NCI-H1105 treated with DMSO at 0.1 percent for 48 hours (cell line): Measurements from ENCODE around the gene BCKDK.
"Not testable (repeated sequence)": the region's sequence is repeated elsewhere in the genome, so short reads cannot be mapped to it uniquely, and the experiment has no call there.

ENCODE experiments used
- DNase-seq: peaks from one replicate; lab custom pipeline; 2025; lab: John Stamatoyannopoulos, UW

Gene BCKDK

DNA sequence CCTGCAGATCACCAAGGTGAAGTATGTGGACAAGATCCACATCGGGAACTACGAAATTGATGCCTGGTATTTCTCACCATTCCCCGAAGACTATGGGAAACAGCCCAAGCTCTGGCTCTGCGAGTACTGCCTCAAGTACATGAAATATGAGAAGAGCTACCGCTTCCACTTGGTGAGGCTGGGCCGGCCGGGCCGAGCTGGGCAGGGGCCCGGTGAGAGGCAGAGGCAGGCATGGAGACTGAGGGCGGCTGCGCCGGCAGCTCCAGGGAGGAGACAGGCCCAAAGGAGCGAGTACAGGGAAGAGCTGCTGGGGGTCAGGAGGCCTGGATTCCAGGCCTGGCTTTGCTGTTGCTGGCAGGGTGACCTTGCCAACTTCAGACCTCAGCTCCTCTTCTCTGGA is 19.0 kb downstream of the BCKDK start:
- no peak for DNase-seq

DNA sequence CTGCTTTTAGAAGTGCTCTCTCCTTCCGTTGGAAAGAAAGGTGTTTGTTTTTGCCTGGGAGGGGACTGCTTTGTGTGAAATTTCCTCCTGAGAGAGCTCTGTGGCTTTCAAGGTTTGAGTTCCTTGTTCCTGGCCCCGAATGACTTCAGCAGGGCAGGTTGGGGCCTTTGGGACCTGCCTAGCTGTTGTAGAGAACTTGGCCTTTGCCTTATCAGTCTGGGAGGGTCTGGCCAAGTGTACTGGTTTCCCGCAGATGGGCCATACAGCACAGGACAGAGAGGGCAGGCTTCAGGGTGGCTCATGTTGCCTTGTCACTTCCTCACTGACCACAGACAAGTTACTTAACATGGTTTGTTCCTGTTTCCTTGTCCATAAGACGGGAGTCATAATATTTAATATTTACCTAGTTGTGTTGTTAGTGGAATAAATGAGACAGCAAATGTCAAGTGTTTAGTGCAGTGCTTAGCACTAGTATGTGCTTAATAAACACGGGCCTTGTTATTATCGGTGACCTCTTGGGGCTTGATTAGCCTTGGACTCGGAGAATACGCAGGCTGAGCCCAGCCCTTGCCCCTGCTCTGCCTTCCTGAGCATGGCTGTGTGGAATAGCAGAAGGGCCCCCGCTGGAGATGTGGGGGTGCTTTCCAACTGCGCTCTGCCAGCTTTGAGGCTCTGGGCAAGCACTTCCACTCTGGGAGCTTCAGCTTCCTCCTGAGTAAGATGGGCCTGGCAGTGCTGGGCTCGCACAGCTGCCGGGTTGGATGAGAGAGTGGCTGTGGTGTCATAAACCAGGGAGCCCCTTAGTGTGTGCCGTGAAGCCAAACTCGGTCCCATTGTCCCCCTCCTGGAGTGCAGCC is 20.8 kb downstream of the BCKDK start:
- no peak for DNase-seq

DNA sequence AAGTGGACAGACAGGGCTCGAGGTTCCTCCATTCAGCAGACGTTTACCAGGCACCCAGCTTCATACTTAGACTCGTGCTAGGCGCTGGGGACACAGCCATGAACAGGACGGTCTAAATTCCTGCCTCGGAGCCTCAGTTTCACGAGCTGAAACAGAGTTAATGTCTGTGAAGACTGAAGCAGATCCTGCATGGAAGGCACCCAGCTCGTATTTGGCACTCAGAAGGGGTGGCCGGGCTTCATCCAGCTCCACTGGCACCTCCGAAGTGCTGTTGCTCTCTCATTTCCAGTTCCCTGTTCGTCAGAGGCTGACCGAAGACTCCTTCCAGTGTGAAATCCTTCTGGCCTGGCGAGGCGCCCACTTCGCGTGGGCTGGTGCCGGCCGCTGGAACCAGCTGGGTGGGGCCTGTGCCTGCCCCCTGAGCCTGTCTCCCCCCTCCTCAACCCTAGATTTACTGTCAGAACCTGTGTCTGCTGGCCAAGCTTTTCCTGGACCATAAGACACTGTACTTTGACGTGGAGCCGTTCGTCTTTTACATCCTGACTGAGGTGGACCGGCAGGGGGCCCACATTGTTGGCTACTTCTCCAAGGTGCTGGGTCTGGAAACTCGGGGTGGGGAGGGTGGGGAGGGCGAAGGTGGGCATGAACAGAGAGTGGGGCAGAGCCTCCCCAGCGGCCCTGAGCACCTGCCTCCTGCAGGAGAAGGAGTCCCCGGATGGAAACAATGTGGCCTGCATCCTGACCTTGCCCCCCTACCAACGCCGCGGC is 21.6 kb downstream of the BCKDK start:
- DNase-seq = no peak

DNA sequence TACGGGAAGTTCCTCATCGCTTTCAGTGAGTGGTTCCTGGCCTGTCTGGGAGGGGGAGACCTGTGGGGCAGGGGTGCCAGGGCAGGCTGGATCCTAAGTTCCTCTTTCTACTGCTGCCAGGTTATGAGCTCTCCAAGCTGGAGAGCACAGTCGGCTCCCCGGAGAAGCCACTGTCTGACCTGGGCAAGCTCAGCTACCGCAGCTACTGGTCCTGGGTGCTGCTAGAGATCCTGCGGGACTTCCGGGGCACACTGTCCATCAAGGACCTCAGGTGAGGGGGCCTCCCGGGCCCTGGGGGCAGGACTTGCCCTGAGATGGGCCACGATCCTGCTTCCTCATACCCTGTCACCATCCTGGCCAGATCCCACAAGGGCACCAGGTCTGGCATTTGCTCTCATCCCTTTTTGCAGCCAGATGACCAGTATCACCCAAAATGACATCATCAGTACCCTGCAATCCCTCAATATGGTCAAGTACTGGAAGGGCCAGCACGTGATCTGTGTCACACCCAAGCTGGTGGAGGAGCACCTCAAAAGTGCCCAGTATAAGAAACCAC is 22.2 kb downstream of the BCKDK start:
- DNase-seq = no peak

DNA sequence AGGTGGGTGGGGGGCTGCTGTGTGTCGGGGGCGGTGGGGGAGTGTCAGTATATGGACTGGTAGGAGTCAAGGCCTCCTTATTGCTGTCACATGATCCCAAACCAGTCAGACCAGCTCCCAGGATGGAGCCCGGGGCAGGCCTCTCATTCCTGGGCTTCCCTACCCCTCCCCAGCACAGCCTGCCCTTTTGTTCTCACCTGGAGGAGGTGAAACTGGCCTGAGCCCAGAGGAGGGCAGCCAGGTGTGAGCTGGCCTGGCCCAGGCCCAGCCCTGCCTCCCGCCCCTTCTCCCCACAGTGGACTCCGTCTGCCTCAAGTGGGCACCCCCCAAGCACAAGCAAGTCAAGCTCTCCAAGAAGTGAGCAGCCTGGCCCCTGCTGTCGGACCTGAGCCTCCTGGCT is 22.7 kb downstream of the BCKDK start:
- no peak for DNase-seq

DNA sequence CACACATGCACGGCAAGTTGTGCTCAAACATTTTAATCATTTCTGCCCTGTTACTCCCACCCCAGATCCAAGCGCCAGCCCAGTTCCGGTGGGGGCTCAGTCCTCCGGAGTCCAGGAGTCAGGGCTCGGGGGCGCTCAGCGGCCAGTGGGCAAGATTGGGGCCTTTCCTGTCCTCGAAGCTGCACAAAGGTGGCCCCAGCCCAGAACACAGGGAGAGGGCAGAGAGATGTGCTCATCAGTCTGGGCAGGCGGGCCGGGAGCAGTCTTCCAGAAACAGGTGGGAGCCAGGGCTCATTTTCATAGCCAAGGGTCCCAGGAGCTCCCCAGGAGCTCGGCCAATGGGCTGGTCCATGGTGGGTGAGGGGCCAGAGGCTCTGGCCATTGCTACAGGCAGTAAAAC is 23.2 kb downstream of the BCKDK start:
- DNase-seq = no peak

DNA sequence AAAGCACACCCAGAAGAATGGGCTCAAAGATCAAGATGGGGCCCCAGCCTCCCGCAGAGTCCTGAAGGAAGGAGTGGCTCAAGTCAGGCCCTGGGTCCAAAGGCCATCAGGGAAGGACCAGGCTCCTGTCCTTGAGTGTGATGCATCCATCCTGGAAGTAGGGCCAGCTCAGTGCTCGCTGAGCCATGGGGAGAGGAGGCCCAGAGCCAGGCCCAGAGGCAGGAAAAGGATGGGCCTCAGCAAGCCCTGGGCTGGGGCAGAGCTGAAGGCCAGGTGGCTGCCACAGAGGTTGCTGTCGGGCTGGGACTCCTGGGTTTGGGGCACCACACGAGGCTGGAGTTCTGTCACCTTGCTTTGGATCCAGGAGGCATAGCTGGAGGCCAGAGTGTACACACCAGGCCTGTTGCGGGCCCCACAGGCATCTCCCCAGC is 23.7 kb downstream of the BCKDK start:
- DNase-seq = no peak

DNA sequence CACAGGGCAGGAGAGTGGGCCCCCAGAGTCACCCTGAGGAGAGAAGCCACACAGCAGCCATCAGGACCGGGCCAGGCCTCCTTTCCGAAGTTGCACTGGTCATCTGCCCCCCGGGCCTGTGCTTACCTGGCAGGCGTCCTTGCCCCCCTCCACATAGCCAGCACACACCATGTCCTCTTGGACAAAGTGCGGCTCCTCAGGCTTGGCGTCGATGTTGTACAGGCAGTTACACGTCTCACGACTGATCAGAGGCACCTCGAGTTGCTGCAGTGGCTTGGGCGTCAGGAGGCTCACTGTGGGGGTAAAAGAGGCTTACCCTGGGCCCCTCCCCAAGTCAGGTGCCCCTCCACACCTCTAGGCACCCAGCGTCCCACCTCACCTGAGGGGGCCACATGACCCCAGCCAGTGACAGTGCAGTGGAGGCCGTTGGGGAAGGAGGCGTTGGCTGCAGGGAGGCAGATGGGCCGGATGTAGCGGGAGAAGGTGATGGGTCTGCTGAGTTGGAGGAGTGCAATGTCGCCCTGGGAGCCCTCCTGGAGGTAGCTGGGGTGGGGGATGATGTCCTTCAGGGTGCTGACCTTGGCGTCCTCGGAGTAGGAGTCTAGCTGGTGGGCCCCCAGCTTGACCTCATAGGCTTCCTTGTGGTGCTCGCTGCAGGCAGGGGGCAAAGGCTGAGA is 24.3 kb downstream of the BCKDK start:
- DNase-seq = no peak

DNA sequence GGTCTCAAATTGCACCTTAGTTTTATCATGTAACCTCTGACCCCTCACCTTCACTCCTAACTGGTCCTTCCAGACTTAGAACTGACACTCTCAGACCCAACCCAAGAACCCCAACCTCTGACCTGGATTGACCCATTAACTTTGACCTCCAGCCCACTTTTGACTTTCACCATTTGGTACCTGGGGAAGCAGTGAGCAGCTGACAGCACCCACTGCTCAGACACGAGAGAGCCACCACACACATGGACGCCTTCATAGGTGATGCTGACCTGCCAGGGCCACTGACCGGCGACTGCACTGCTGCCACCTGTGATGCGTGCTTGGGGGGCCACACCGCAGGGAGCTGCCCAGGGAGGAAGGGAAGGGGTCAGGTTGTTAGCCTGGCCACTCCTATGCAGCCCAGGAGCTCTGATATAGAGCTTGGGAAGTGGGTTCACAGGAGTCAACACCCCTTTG is 24.9 kb downstream of the BCKDK start:
- DNase-seq = no peak

DNA sequence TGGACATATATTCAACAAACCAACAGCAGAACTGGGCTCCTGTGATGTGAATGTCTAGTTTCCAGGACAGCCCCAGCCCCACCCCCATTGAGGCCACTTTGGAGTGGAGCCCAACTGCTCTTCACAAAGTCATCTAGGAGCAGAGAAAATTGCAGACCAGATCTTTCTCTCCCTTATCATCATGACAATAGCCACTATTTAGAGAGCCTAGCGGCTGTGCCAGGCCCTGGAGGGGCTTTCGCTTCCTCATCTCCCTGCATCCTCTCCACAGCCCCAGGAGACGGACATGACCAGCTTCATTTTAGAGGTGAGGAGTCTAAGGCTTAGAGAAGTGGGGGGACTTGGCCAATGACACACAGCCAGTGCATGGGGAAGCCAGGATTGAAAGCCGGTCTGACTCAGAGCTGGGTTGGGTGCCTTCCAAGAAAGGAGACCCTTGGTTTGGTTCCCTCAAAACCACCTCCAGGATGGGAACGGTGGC is 25.9 kb downstream of the BCKDK start:
- peak; percentile 4 for DNase-seq

DNA sequence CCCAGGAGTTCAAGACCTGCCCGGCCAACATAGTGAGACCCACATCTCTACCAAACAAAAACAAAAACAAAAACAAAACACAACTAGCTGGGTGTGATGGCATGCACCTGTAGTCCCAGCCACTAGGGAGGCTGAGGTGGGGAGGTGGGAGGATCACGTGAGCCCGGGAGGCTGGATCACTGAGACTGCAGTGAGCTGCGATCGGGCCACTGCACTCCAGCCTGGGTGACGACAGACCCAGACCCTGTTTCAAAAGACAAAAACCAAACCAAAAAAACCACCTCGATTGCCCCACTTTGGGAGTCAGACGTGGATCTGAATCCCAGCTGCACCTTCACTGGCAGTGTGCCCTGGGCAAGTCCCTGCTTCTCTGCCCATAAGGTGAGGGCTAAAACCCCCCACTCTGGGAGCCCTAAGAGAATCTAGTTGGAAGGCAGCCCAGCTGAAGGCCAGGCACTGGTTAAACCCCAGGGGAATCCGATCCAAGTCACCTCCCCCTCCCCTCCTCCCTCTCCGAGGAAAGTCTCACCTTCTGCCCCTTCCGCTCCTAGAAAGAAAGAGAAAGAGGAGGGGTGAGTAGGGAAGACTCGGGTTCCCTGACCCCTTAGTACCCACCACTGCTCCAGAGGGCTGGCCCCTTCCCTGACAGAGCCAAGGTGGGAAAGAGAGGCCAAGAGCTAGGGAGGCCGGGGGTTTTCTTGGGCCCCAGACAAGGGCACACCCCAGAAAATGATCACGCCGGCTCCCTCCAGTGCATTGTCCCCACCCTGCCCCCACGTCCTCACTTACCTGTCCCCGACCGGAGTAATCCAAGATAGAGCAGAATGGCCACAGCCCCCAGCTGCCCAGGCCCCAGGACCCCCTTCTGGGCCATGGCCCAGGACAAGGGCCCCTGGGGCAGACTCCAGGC is 26.7 kb downstream of the BCKDK start:
- peak; percentile 89 for DNase-seq

DNA sequence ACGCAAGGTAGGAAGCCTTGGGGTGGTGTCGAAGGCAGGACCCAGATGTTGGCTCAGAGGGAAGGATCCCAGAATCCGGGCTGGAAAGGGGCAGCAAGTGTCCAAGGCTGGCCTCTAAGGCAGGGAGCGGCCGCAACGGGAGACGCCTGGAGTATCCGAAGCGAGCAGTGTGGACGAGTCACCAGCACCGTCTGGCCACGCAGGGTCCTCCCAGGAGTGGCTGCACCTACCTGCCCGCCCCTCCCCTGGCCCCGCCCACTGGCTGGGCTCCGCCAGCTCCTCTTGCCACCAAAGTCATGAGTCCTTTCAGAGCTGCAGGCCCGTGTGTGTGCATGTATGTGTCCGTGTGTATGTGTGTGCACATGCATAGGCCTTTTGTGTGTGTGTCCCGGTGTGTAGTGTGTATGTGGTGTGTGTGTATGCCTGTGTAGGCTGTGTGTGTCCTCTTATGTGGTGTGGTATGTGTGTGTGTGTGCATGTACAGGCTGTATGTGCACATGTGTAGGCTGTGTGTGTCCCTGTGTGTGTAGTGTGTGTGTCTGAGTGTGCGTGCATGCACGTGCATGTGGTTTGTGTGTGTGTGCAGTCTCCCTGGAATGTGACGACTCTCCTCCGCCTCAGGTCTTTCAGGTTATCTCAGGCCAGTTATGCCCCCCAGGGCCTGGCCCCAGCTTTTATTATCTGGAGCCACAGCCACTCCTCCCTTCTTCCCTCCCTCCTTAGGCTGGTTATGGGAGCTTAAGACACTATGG is 27.5 kb downstream of the BCKDK start, which contains the start of gene PRSS8:
TSS of gene PRSS8 (minus strand) at position 193 of the 752 bp plus-strand sequence. CDS start 229 bp downstream, outside the sequence.
- DNase-seq = no peak

DNA sequence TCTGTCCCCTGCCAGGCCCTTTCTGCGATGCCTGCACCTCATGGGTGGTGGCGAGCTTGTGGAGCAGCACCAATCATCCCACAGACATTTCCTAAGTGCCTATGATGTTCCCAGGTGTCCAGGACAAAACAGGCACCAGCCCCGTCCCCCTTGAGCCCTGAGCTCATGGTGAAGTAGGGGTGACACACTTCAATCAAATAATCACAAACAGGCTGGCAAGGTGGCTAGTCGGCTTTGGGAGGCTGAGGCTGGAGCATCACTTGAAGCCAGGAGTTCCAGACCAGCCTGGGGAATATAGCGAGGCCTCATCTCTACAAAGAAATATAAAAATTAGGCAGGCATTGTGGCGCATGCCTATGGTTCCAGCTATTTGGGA is 28.1 kb downstream of the BCKDK start:
- no peak for DNase-seq

DNA sequence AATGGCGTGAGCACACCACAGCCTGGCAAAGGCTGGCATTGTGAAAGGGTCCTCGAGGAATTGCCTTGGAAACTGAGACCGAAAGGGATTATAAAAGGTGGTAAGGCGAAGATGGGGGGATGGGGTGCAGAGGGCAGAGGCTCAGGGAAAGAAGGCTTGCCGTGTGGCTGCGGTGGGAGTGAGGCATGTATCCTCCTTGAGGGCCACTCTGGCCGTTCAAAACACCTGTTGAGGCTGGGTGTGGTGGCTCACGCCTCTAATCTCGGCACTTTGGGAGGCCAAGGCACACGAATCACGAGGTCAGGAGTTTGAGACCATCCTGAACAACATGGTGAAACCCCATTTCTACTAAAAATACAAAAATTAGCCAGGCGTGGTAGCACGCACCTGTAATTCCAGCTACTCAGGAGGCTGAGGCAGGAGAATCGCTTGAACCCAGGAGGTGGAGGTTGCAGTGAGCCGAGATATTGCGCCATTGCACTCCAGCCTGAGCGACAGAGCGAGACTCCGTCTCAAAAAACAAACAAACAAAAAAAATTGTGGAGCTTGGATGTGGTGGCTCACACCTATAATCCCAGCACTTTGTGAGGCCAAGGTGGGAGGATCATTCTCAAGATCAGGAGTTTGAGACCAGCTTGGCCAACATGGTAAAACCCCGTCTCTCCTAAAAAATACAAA is 28.8 kb downstream of the BCKDK start:
- DNase-seq = not testable (repeated sequence)

DNA sequence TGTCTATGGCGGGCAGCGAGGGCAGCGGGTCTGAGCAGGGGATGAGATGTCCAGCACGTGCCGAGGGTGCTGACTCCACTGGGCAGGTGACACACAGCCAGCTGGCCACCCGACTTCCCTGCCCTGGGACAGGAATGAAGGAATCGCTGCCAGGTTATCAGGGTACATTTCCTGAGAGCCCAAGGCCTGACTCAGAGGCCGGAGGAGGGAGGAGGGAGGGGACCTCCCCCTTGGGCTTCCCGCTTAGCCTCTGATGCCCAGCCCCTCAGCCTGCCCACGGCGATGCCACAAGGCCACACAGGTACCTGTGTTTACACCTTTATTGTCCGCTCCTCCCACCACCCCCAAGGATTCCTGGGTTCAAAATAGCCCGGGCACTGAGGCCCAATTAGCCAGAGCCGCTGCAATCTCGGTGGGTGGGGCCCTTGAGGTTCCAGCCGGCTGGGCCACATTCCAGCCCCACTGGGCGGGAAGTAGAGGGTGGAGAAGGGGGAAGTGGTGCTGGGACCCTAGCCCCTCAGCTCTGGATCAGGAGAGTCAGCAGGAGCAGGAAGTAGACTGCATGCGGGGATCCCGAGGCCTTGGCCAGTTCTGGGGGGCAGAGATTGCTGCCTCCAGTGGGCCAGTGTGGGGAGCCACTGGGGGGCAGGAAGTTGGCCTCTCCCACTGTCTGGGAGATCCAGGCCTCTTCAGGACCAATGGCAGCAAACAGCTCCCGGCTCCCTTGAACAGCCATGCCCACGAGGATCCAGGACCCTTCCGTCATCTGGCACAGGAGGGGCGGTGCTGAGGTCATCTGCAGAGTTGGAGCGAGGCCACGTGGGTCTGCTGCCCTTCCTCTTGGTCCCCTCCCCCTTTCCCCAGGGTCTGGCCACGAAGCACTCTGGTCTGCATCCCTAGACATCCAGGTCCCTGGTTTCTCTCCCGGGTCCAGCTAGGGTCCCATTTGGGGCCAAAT is 30.7 kb downstream of the BCKDK start:
- DNase-seq = no peak

DNA sequence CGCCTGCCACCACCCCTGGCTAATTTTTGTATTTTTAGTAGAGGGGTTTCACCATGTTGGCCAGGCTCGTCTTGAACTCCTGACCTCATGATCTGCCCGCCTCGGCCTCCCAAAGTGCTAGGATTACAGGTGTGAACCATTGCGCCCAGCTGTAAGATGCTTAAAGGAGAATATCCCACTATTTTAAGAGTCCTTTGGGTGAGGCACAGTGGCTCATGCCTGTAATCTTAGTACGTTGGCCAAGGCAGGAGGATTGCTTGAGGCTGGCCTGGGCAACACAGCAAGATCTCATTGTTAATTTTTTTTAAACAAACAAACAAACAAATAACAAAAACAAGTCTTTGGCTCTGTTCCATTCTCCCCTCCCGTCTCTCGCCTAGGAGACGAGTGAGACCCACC is 32.9 kb downstream of the BCKDK start:
- DNase-seq = not testable (repeated sequence)

DNA sequence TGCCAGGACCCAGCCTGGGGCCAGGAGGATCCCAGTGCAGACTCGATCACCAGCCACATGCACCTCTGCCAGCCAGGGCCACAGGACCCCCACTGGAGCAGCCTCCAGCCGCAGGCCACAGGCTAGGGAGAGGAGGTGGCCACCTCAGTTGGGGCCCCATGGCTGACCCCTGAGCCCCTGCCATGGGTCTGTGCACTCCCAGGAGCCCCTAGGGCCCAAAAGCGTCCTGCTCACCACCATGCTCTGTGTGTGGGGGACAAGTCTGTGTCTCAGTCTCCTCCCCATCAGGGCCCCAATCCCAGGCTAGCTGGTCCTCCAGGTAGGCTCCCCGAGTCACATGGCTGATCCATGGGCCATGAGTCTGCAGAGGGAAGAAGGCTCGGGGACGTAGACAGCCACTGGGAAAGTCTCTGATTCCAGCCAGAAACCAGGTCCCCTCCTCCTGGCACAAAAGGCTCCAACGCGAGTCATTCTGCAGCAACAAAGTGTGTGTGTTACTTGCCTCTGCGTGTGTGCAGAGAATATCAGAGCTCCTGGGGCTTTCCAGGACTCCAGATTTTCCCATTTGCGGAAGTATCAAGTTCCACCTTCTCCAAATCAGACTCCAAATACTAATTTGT is 33.4 kb downstream of the BCKDK start:
- DNase-seq = no peak
